Smooth muscle cell (in vitro differentiated cells): ENCODE measurements around the gene SYNE3. TPM values are rescaled to one million over a fixed set of nuclear protein-coding genes. Genes with fewer than 3 reads are reported as not detected.

Experiments
- DNase-seq: peaks from one replicate; lab custom pipeline; 2025; ENCODE audit not compliant: unreplicated experiment; lab: John Stamatoyannopoulos, UW
- H2AFZ ChIP-seq: fragments of 200-600 bp; sonication (generic); 2 replicates; pipeline ENCODE4 v1.6.0; 2016; ENCODE audit warnings: antibody characterized with exemption, low read depth, mild to moderate bottlenecking
- H3F3A ChIP-seq: fragments of 200-600 bp; sonication (generic); 2 replicates; pipeline ENCODE4 v1.6.0; 2017; ENCODE audit warnings: antibody characterized with exemption, low read depth
- H3K27ac ChIP-seq: fragments of 200-600 bp; sonication (generic); 2 replicates; pipeline ENCODE4 v1.5.1; 2016; ENCODE audit warnings: low read depth, mild to moderate bottlenecking
- H3K27me3 ChIP-seq: fragments of 200-600 bp; sonication (generic); 2 replicates; pipeline ENCODE4 v1.6.1; 2016; ENCODE audit warnings: low read depth, mild to moderate bottlenecking
- H3K36me3 ChIP-seq: fragments of 200-600 bp; sonication (generic); 2 replicates; pipeline ENCODE4 v1.5.1; 2016; ENCODE audit warnings: low read depth
- H3K4me1 ChIP-seq: fragments of 200-600 bp; sonication (generic); 2 replicates; pipeline ENCODE4 v1.5.1; 2016; ENCODE audit warnings: low read depth
- H3K4me2 ChIP-seq: fragments of 200-600 bp; sonication (generic); 2 replicates; pipeline ENCODE4 v1.6.0; 2016; ENCODE audit warnings: mild to moderate bottlenecking
- H3K4me3 ChIP-seq: fragments of 200-600 bp; sonication (generic); 2 replicates; pipeline ENCODE4 v1.5.1; 2016; ENCODE audit warnings: mild to moderate bottlenecking
- H3K79me2 ChIP-seq: fragments of 200-600 bp; sonication (generic); 2 replicates; pipeline ENCODE4 v1.6.0; 2016; ENCODE audit warnings: low read depth, mild to moderate bottlenecking
- H3K9ac ChIP-seq: fragments of 200-600 bp; sonication (generic); 2 replicates; pipeline ENCODE4 v1.6.0; 2016; ENCODE audit warnings: low read depth
- H3K9me3 ChIP-seq: fragments of 200-600 bp; sonication (generic); replicated peaks from 2 replicates; pipeline ENCODE4 v1.5.1; 2016; ENCODE audit warnings: low read depth
- H4K20me1 ChIP-seq: fragments of 200-600 bp; sonication (generic); 2 replicates; pipeline ENCODE4 v1.6.0; 2016; ENCODE audit warnings: low read depth
- WGBS: methylation state at CpG from one replicate; pipeline ENCODE4 v1.1.7; 2016; ENCODE audit warnings: low lambda C conversion rate; 5-methylcytosine and 5-hydroxymethylcytosine counted together
- polyA plus RNA-seq: library from polyadenylated mRNA; unstranded; fragments of >200 nt; fragmentation: Nextera tagmentation; extraction: Ambion mirVana; gene quantifications from 2 replicates; pipeline ENCODE4 v1.2.1, GENCODE V29; 2016
- total RNA-seq: library from RNA; depleted of rRNA; stranded (reverse); fragments of >200 nt; gene quantifications from 2 replicates; pipeline ENCODE4 v1.2.3, GENCODE V29; 2014
- TF ChIP-seq, protein P1 (sequence below): fragments of 200-600 bp; sonication (generic); IDR thresholded peaks from 2 replicates; pipeline ENCODE4 v1.5.1; 2017; ENCODE audit warnings: borderline replicate concordance, mild to moderate bottlenecking, antibody characterized with exemption; ENCODE audit not compliant: insufficient read depth, poor library complexity, severe bottlenecking

SYNE3 gene
- total and polyA plus RNA-seq, 2 experiments from 2014 or later: 4.0 to 4.1 TPM

DNA sequence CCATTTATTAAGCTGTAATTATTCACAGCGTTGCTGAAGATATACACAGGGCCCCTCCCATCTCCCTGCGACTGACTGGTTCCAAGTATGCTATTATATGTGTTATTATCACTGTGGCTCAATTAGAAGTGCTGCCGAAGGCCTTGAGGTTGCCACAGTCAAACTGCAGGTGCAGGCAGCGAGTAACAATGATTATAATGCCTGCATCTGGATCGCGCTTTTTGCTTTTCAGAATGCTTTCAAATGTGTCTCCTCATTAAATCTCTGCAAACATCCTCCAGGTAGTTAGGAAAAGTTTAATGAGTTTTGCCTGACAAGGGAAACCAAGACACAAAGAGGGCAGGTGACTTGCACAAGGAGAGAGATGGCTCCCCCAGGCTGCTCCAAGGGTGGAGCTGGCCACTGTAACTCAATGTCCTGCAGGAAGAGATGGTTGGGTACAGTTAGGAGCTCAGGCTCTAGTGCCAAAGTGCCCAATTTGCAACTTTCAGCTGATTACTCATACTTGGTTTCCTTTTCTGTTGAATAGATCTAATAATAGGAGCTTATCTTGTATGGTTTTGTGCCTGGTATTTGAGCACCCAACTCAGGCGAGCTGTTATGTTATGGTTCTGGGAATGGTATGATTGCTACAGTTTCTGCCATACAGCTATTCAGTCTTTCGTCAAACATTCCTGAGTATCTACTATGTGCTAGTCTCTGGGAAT is 1.7 kb upstream of the SYNE3 start:
- peak overlapping the region; percentile 53 for H3K4me2 ChIP-seq
- H3K79me2 ChIP-seq: no peaks in the 10 kb centered on the region
- H3K36me3 ChIP-seq: no peaks in the 10 kb centered on the region
- TF ChIP-seq, protein P1, sequence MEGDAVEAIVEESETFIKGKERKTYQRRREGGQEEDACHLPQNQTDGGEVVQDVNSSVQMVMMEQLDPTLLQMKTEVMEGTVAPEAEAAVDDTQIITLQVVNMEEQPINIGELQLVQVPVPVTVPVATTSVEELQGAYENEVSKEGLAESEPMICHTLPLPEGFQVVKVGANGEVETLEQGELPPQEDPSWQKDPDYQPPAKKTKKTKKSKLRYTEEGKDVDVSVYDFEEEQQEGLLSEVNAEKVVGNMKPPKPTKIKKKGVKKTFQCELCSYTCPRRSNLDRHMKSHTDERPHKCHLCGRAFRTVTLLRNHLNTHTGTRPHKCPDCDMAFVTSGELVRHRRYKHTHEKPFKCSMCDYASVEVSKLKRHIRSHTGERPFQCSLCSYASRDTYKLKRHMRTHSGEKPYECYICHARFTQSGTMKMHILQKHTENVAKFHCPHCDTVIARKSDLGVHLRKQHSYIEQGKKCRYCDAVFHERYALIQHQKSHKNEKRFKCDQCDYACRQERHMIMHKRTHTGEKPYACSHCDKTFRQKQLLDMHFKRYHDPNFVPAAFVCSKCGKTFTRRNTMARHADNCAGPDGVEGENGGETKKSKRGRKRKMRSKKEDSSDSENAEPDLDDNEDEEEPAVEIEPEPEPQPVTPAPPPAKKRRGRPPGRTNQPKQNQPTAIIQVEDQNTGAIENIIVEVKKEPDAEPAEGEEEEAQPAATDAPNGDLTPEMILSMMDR: no peak
- no peak for DNase-seq
- H4K20me1 ChIP-seq: no peaks in the 10 kb centered on the region
- H3K4me3 ChIP-seq: no peak overlapping the region
- WGBS: 67% methylated on average over 8 of the region's 8 CpGs
- H3K4me1 ChIP-seq: peaks cover 22% of the 10 kb centered on the region
- H3K27me3 ChIP-seq: no peaks in the 10 kb centered on the region
- no peaks in the 10 kb centered on the region for H3K9me3 ChIP-seq
- peaks cover 32% of the 10 kb centered on the region for H3F3A ChIP-seq
- peak overlapping the region; percentile 21 for H3K27ac ChIP-seq
- H3K9ac ChIP-seq: no peak overlapping the region
- no peak overlapping the region for H2AFZ ChIP-seq

DNA sequence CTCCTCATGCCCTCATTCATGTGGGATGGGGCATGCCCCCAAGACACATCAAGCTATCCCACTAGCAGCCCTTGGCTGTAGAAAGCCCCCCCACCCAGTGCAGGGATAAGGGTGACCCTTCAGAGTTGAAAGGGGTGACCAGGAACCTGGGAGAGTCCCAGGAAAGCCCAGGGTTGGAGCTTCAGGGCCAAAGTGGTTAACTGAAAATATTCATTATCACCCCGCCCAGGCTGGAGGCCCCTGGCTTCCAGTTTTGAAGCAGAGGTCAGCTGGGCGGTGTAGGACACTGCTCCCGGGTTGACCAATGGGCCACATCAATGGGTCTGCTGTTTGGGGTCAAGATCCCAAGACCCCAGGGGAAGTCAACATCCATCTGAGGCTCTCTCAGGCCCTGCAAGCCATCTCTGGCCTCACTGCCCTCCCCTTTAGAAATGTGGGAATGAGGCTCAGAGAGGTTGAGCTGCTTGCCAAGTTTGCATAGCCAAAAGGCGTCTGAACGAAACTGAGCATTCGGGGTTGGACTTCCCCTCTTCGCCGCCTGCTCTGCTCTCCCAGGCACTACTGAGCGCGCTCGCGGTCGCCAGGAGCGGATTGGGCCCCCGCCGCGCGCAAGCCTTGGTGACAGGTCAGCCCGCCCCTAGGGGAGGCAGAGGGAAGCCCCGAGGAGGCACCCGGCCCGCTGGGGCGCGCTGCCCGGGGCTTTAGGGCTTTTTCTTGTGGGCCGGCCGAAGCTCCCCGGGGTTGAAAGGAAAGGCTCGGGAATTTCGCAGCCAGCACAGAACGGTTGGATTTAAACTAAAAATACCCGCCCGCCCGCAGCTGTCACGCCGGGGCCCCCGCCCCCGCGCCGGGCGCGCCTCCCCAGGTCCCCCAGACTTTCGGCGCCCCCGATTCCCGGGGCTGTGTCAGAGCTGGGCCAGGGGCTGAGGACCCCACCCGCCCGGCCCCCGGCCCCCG is 576 bp downstream of the SYNE3 start:
- Histone ChIP-seq H3K4me1 (peaks cover 22% of the 10 kb centered on the region), H3K27me3 (no peaks in the 10 kb centered on the region), H3K27ac (peak overlapping the region; percentile 10), H3K9ac (peak overlapping the region; percentile 22), H3K4me2 (peak overlapping the region; percentile 89), H3K9me3 (no peaks in the 10 kb centered on the region), H3F3A (peaks cover 18% of the 10 kb centered on the region), H4K20me1 (no peaks in the 10 kb centered on the region), H3K79me2 (no peaks in the 10 kb centered on the region), H3K36me3 (no peaks in the 10 kb centered on the region), H2AFZ (peak overlapping the region; percentile 48), H3K4me3 (peak overlapping the region; percentile 56)
- WGBS: 10% methylated on average over 25 of the region's 50 CpGs
- no peak for DNase-seq
- TF ChIP-seq, protein P1: peak; percentile 16

DNA sequence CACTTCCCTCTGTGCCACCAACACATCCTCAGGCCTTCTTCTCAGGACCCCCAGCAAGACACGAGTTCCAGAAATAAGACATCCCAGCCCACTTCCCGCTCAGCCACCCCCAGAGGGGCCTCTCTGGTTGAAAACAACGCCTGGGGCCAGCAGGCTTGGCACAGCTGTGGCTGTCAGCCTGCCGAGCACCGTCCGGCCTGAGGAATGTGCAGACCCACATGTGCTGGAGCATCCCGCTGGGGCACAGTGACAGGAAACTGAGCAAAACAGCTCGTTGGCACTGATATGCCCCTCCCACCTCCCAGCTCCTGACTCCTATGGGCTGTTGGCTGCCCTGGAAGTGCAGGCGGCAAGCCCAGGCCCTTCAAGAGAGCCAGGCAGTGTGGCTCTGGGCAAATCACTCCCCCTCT is 1.4 kb downstream of the SYNE3 start:
- H3K27ac ChIP-seq: no peak overlapping the region
- TF ChIP-seq, protein P1: no peak
- H3K4me1 ChIP-seq: peaks cover 22% of the 10 kb centered on the region
- no peaks in the 10 kb centered on the region for H3K27me3 ChIP-seq
- no peaks in the 10 kb centered on the region for H3K9me3 ChIP-seq
- H3K4me3 ChIP-seq: peak overlapping the region; percentile 2
- no peaks in the 10 kb centered on the region for H3K79me2 ChIP-seq
- no peak for DNase-seq
- peak overlapping the region; percentile 89 for H3K4me2 ChIP-seq
- no peak overlapping the region for H2AFZ ChIP-seq
- H3K36me3 ChIP-seq: no peaks in the 10 kb centered on the region
- no peak overlapping the region for H3K9ac ChIP-seq
- WGBS: 29% methylated on average over 9 of the region's 9 CpGs
- peaks cover 18% of the 10 kb centered on the region for H3F3A ChIP-seq
- no peaks in the 10 kb centered on the region for H4K20me1 ChIP-seq
